Progenitor cell of endocrine pancreas (in vitro differentiated cells): ENCODE data around the gene TYSND1. TPM values are rescaled to one million over a fixed set of nuclear protein-coding genes. Genes with fewer than 3 reads are reported as not detected.

Source experiments
- DNase-seq: peaks from one replicate; pipeline ENCODE4 v3.0.0; 2021; ENCODE audit warnings: low spot score; ENCODE audit not compliant: unreplicated experiment
- H3K27ac Mint-ChIP-seq: 2 replicates; pipeline ENCODE4 v1.8.0; 2021; ENCODE audit warnings: mild to moderate bottlenecking, moderate library complexity, mixed read lengths
- H3K27me3 Mint-ChIP-seq: 2 replicates; pipeline ENCODE4 v1.8.0; 2021; ENCODE audit warnings: mixed read lengths
- H3K36me3 Mint-ChIP-seq: 2 replicates; pipeline ENCODE4 v1.8.0; 2022; ENCODE audit warnings: mixed read lengths; ENCODE audit not compliant: insufficient read depth
- H3K4me1 Mint-ChIP-seq: 2 replicates; pipeline ENCODE4 v1.8.0; 2021; ENCODE audit warnings: low read depth, mixed read lengths
- H3K4me3 Mint-ChIP-seq: 2 replicates; pipeline ENCODE4 v1.8.0; 2021; ENCODE audit warnings: low read depth, mild to moderate bottlenecking, moderate library complexity, mixed read lengths
- H3K9me3 Mint-ChIP-seq: 2 replicates; pipeline ENCODE4 v1.8.0; 2021; ENCODE audit warnings: low read depth, mixed read lengths
- CTCF ChIP-seq: fragments of 200-600 bp; sonication (generic); IDR thresholded peaks from one replicate; pipeline ENCODE4 v1.5.0; 2021; ENCODE audit warnings: antibody characterized with exemption, mild to moderate bottlenecking; ENCODE audit not compliant: unreplicated experiment
- total RNA-seq: library from RNA; stranded (reverse); gene quantifications from 2 replicates; pipeline ENCODE4 v1.2.1, GENCODE V29; 2021

TYSND1 gene
- total RNA-seq, 1 donor from 2014 or later, result 12.6 TPM

DNA sequence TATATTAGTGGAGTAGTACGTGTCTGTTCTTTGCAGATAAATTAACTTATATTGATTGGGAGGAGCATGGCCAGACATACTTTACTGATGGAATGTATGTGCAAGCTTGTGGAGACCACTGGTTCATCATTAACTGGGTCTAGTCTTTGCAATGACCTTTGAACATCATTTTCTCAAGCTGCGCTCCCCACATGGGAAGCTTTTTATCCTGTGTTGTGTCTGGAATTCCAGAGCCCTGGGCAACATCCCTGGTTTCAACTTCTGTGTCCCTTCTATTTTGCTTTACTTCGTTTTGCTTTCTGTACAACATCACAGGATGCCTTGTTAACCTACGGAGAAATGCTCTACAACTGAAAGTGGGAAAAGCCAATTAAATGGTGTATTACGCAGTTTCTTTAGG, 55.5 kb downstream of the TYSND1 start:
- Mint-ChIP-seq H3K9me3 (no peaks in the 10 kb centered on the region), H3K4me1 (peaks cover 25% of the 10 kb centered on the region), H3K27ac (peak overlapping the region; percentile 76), H3K4me3 (peak overlapping the region; percentile 41), H3K36me3 (peaks cover 55% of the 10 kb centered on the region), H3K27me3 (no peaks in the 10 kb centered on the region)
- TF ChIP-seq CTCF, result no peak
- DNase-seq, result no peak

DNA sequence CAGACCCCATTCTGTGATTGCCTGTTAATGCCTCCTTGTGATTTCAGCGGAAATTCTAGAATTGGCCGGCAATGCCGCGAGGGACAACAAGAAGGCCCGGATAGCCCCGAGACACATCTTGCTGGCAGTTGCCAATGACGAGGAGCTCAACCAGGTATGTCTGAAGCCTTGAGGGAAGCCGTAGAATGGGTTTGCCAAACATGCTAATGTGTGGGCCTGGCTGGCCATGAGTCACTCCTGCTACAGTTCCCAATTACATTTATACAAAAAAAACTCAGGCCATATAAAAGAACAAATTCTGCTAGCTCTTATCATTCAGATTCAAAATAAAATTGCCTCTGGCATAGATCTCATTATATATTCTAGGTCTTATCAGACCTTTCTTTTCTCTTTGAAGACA, 56.5 kb downstream of the TYSND1 start:
- Mint-ChIP-seq H3K36me3 (peaks cover 50% of the 10 kb centered on the region), H3K27me3 (no peaks in the 10 kb centered on the region), H3K9me3 (no peaks in the 10 kb centered on the region), H3K4me3 (no peak overlapping the region), H3K4me1 (peaks cover 27% of the 10 kb centered on the region), H3K27ac (peak overlapping the region; percentile 59)
- no peak for DNase-seq
- no peak for TF ChIP-seq CTCF

DNA sequence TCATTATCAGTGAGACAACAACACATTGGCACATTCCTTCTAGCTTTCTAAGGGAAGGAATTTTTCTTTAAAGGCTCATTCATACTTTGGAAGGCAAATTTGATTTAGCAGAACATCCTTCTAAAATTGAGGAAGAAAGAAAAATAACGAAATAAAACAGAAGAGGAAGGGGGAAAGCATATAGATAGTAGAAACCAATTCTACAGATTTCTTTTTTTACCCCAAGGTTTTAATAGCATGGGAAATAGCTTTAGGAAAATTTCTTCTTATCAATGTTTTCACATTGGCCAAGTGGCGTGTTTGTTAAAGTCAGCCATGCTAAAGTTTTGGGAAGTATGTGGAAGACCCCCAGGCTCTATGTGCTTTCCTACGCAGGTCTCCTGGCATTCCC, 58.2 kb downstream of the TYSND1 start:
- no peak for TF ChIP-seq CTCF
- no peak overlapping the region for H3K27ac Mint-ChIP-seq
- no peaks in the 10 kb centered on the region for H3K9me3 Mint-ChIP-seq
- H3K4me3 Mint-ChIP-seq, result no peak overlapping the region
- DNase-seq, result no peak
- peaks cover 43% of the 10 kb centered on the region for H3K36me3 Mint-ChIP-seq
- peaks cover 23% of the 10 kb centered on the region for H3K4me1 Mint-ChIP-seq
- H3K27me3 Mint-ChIP-seq, result no peaks in the 10 kb centered on the region

Other genes starting within 250 kb of the TYSND1 start
- 128 and 143 TPM in 2 replicates for gene MACROH2A2, start 93.9 kb downstream of the TYSND1 start, total RNA-seq
- gene AIFM2, start 13.9 kb downstream of the TYSND1 start, total RNA-seq, result 10.7 and 10.9 TPM in 2 replicates
- 93.0 and 94.4 TPM in 2 replicates for gene SAR1A, start 23.8 kb upstream of the TYSND1 start, total RNA-seq
- gene PPA1, start 86.7 kb upstream of the TYSND1 start, total RNA-seq, result 119 and 128 TPM in 2 replicates
- not detected in 2 replicates for gene NPFFR1, start 137.3 kb upstream of the TYSND1 start, total RNA-seq
- 16.7 and 19.6 TPM in 2 replicates for gene LRRC20, start 235.9 kb upstream of the TYSND1 start, total RNA-seq